GM19395 (cell line): ENCODE measurements around the gene PLEKHA3.
"Not testable (repeated sequence)": the region's sequence is repeated elsewhere in the genome, so short reads cannot be mapped to it uniquely, and the experiment has no call there.

Source experiments
- ATAC-seq: cut with Tn5 transposase; IDR thresholded peaks from one replicate; pipeline ENCODE4 v1.9.1; 2021; ENCODE audit warnings: mild to moderate bottlenecking, moderate library complexity; ENCODE audit not compliant: unreplicated experiment

Gene PLEKHA3

GRCh38 chr2:178480227-178481181 is at the start of gene PLEKHA3:
Gene PLEKHA3, plus strand, starts transcription at chr2:178480457. Its CDS starts 413 bp downstream, at chr2:178480870.
- peak; percentile 59 for ATAC-seq

GRCh38 chr2:178436662-178437061 is 43.6 kb upstream of the PLEKHA3 start:
- no peak for ATAC-seq

- no peak for ATAC-seq
Measured at GRCh38 chr2:178441426-178441825, 38.8 kb upstream of the PLEKHA3 start.

GRCh38 chr2:178448968-178449661 is 31.1 kb upstream of the PLEKHA3 start:
- no peak for ATAC-seq

DNA sequence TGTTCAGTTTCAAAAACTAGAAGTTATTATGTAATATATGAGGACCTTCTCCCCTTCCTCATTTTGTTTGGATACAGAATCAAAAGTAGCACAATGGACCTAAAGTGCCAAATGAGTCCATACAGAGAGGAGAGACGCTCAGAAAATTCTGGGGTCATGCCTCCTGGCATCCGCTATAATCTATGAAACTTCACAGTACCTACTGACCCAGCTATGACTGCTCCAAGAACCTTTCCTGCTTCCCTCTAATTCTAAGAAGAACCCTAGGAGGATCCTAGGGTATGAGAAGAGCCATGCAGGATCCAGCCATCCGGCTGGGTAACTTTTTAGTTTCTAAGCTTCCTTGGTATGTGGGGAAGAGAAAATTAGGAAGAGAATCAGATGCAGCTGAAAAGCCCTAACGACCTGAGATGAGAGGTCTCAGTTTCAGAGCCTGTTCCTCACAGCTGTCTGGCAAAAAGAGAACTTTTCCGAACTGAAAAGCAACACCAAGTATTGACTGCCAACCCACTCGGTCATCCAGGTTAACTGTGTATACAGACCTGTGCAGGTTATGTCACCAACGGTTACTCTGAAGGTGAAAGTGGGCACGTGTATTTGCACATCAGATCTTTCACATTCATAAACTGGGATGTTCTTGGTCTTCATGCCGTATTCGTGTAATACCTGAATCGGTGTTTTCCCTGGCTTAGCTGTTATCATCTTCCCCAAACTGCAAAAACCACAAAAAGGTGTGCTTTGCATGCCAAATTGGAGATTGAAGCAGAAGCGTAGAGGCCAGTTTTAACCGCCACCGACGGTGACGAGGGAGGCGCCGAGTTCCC is 30.3 kb upstream of the PLEKHA3 start:
- ATAC-seq = peak; percentile 7

DNA sequence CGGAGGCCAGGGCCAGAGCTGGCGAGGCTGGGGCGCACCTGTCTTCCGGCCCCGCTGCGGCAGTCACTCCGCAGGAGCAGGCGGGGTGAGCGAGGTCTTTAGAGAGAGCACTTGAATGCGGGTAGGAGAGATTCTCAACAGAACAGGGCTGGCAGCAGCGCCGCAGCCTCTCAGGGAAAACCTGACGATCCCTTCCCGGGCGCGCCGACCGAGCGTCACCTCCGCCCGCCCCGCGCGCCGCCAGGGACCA is 29.8 kb upstream of the PLEKHA3 start:
- peak; percentile 58 for ATAC-seq

DNA sequence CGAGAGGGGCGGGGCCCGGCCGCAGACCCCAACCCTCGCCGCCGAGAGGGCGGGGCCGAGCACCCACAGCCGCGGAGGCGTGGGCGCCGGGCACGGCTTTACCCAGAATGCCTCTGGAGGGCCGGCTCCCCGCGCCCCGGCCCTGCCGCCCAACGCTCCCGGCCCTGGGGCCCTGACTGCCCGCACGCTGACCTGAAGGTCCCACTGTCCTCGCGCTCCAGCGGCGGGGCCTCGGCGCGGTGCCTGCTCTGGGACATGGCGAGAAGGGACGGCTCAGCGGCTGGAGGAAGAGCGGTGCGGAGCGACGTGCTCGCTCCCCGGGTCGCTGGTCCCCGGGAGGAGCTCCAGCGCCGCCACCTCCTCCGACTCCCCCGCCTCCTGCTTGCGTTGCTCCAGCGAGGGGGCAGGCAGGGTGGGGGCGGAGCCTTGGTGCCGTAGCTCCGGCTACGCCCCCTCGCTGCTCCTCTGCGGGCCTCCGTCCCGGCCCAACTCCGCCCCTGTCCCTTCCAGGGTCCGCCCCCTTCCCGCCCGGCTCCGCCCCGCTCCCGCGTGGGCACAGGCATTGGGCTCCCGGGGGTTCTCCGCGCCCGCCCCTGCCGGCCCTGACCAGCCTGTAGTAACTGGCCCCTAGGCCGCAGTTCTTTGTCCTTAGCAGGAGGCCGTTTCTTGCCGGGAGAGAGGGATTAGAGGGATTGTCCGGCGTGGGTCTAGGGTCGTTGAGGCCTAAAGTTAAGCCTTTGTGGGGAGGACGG is 29.3 kb upstream of the PLEKHA3 start, which contains the start of the genes PJVK and PRKRA:
TSS of gene PJVK (plus strand) at position 605 of the 752 bp plus-strand sequence. CDS start 2,032 bp downstream, outside the sequence.
TSS of gene PRKRA (minus strand) at position 402 of the 752 bp plus-strand sequence. CDS start at position 257, 145 bp downstream.
- peak; percentile 86 for ATAC-seq

- no peak for ATAC-seq
Measured at GRCh38 chr2:178452334-178452733, 27.9 kb upstream of the PLEKHA3 start.

GRCh38 chr2:178452870-178453269 is 27.4 kb upstream of the PLEKHA3 start:
- no peak for ATAC-seq

- ATAC-seq = no peak
Measured at GRCh38 chr2:178455947-178456346, 24.3 kb upstream of the PLEKHA3 start.

DNA sequence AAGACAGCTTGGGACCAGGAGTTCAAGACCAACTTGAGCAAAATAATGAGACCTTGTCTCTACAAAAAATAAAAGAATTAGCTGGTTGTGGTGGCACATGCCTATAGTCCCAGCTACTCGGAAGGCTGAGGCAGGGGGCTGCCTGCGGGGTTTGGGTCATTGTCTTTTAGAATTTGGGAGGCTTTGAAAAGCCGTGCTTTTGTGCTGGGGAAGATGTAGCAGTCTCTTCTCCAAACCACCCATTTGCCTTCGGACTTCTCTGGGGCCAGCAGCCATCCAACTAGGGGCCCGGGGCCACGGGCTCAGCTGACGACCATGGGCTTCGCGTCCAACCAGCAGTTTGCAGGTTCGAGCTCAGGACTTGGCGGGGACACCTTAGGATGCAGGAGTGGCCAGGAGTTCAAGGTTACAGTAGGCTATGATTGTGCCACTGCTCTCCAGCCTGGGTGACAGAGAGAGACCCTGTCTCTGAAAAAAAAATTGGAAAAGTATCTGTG is 22.8 kb upstream of the PLEKHA3 start:
- ATAC-seq = no peak

DNA sequence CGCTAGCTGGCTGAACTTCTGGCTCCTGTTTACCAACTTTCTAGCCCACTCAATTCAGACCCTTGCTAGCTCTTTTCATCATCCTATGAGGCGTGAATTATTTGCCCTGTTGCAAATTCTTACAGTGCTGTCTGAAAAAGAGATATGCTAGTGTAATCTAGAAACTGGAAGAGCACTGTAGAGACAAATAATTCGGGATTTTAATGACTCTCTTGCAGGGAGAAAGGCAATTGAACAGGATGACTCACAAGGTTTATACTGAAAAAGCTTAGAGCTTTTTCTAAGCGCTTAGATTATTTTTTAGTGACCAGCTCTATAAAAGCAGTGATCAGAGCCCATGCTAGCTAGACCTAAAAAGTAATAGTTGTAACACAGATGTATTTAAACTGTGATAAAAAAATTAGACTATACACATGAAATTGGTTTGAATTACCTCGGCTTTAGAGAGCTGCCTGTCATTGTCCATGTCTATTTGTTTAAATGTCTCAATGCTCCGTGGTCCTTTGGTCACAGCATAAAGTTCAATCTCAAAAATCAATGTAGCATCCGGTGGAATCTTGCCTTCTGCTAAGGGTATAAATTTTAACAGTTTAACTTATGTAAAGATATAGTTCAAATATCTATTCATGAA is 10.9 kb upstream of the PLEKHA3 start:
- ATAC-seq = no peak

GRCh38 chr2:178471313-178471712 is 8.9 kb upstream of the PLEKHA3 start:
- ATAC-seq = not testable (repeated sequence)

DNA sequence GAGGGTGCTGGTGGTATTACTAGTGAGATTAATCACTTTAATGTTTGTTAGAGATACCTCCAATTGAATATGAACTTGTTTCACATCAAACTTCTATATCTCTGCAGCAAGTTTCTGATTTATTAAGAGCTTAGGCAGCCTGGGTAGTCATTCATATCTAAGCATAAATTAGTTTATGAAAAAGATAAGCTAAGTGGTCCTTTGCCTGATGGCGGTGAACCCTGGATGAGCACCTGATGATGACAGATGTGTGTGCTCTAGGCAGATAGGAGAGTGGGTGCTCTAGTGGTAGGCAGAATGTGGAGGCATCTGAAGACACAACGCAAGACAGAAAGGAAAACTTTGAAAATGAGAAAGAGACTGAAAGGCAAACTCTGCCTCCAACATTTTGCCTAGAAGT is 6.9 kb upstream of the PLEKHA3 start:
- no peak for ATAC-seq

DNA sequence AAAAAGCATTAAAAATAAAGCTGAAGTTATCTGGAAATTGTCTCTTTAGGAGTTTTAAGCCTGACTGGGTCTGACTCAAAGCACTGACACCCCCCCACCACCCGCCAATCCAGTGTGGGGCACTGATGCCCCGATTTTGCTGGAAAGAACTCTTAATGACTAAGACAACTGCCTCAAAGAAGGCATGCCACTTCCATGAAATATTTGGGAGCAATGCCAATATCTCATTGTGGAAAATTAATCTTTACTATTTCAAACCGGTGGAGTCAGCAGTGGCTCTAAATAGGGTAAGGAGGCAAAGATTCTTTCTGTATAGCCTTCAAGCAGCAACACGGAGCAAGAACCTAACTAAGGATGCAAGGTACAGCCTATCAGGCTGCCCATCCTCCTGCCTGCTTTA is 6.3 kb upstream of the PLEKHA3 start:
- ATAC-seq = no peak

DNA sequence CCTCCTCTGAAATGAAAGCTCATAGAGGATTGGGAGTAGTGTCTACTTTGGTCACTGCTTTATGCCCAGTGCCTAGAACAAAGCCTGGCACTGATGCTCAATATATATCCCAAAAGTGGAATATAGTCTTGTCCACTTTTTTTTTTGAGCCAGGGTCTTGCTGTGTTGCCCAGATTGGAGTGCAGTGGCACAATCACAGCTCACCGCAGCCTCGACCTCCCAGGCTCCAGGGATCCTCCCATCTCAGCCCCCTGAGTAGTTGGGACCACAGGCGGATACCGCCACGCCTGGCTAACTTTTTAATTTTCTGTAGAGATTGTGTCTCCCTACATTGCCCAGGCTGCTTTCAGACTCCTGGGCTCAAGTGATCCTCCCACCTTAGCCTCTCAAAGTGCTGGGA is 5.7 kb upstream of the PLEKHA3 start:
- no peak for ATAC-seq

GRCh38 chr2:178476477-178476876 is 3.8 kb upstream of the PLEKHA3 start:
- no peak for ATAC-seq

- ATAC-seq = no peak
Measured at GRCh38 chr2:178477443-178478129, 2.7 kb upstream of the PLEKHA3 start.

GRCh38 chr2:178478130-178478438 is 2.2 kb upstream of the PLEKHA3 start:
- ATAC-seq = peak; percentile 7
